A549 (cell line): ENCODE data around the gene MSMP. TPM values are rescaled to one million over a fixed set of nuclear protein-coding genes. Genes with fewer than 3 reads are reported as not detected.

Experiments used
- ATAC-seq, 2 experiments: fragments of 200-7000 bp in 1 of 2; fragments of >200 bp in 1 of 2; cut with Nextera tagmentation in 1 of 2; cut with Tn5 transposase in 1 of 2; 3 replicates each; pipeline versions ENCODE4 v1.8.0 to v1.9.1; 2018 to 2020; ENCODE audit warnings: mild to moderate bottlenecking in 1 of 2, moderate library complexity in 1 of 2
- CTCF ChIA-PET: fragments of 300-600 bp; sonication (Branson Sonifier 250); formaldehyde crosslinking; extraction: SDS; loops from one replicate; lab custom pipeline; 2021; ENCODE audit warnings: antibody characterized with exemption, inconsistent platforms; lab: Yijun Ruan, JAX
- POLR2A ChIA-PET: fragments of 350-600 bp; formaldehyde crosslinking; extraction: SDS; loops from one replicate; lab custom pipeline; 2021; ENCODE audit warnings: antibody characterized with exemption, inconsistent platforms; lab: Yijun Ruan, JAX
- DNase-seq, 2 experiments: peaks; one replicate each; pipeline versions ENCODE4 v3.0.0 to v3.0.0-alpha.2; 2011 to 2016; ENCODE audit warnings: low read depth in 1 of 2, low spot score in 1 of 2
- FAIRE-seq: peaks from 2 replicates; lab custom pipeline; 2011; peaks lifted over from hg19 to GRCh38; lab: Jason Lieb, UNC
- H3K27ac ChIP-seq, 2 experiments: fragments of >200 bp; sonication (Bioruptor Twin); formaldehyde crosslinking; 3 replicates each; pipeline ENCODE4 v1.5.1; 2016 to 2017
- H3K4me1 ChIP-seq: fragments of >200 bp; sonication (Bioruptor Twin); formaldehyde crosslinking; 3 replicates; pipeline ENCODE4 v1.6.1; 2016
- H3K4me2 ChIP-seq: fragments of >200 bp; sonication (Bioruptor Twin); formaldehyde crosslinking; 3 replicates; pipeline ENCODE4 v1.6.1; 2016
- H3K4me3 ChIP-seq: fragments of >200 bp; sonication (Bioruptor Twin); formaldehyde crosslinking; 3 replicates; pipeline ENCODE4 v1.5.1; 2016
- H3K9me3 ChIP-seq: fragments of >200 bp; sonication (Bioruptor Twin); formaldehyde crosslinking; 3 replicates; pipeline ENCODE4 v1.6.1; 2016
- ATOH8 ChIP-seq: fragments of 250-450 bp; sonication (Bioruptor Pico); IDR thresholded peaks from 2 replicates; pipeline ENCODE4 v1.5.0; 2020; ENCODE audit warnings: low read depth, mild to moderate bottlenecking, moderate library complexity
- CEBPB ChIP-seq, 2 experiments: fragments of >200 bp in 1 of 2; sonication (Bioruptor Twin) in 1 of 2; formaldehyde crosslinking in 1 of 2; IDR thresholded peaks; 2 replicates each; pipeline ENCODE4 v1.6.1; 2012 to 2016
- EHMT2 ChIP-seq: fragments of 200-600 bp; sonication (generic); IDR thresholded peaks from 2 replicates; pipeline ENCODE4 v1.6.1; 2016; ENCODE audit warnings: antibody characterized with exemption, low read depth, mild to moderate bottlenecking, moderate library complexity
- EP300 ChIP-seq, 2 experiments: fragments of >200 bp; sonication (Bioruptor Twin); formaldehyde crosslinking; IDR thresholded peaks; 2 replicates in 1 of 2; 3 replicates in 1 of 2; pipeline ENCODE4 v1.6.1; 2016 to 2017
- ESRRA ChIP-seq: fragments of 150-350 bp; IDR thresholded peaks from 2 replicates; pipeline ENCODE4 v1.6.1; 2014; ENCODE audit warnings: mild to moderate bottlenecking, low read length, borderline replicate concordance
- GATA3 ChIP-seq: IDR thresholded peaks from 2 replicates; pipeline ENCODE4 v1.6.1; 2012; ENCODE audit warnings: borderline replicate concordance
- HEYL ChIP-seq: fragments of 250-450 bp; sonication (Bioruptor Pico); IDR thresholded peaks from 2 replicates; pipeline ENCODE4 v1.8.0; 2021; ENCODE audit warnings: mild to moderate bottlenecking, moderate library complexity
- HOXB13 ChIP-seq: fragments of 250-450 bp; sonication (Bioruptor Pico); IDR thresholded peaks from 2 replicates; pipeline ENCODE4 v1.5.0; 2020; ENCODE audit warnings: low read depth, mild to moderate bottlenecking, moderate library complexity
- HOXB5 ChIP-seq: fragments of 250-450 bp; sonication (Bioruptor Pico); IDR thresholded peaks from 2 replicates; pipeline ENCODE4 v1.5.0; 2020; ENCODE audit warnings: mild to moderate bottlenecking, moderate library complexity
- KDM5A ChIP-seq: fragments of 200-600 bp; sonication (generic); IDR thresholded peaks from 2 replicates; pipeline ENCODE4 v1.6.1; 2016; ENCODE audit warnings: antibody characterized with exemption, mild to moderate bottlenecking
- NPAS2 ChIP-seq: fragments of 250-450 bp; sonication (Bioruptor Pico); IDR thresholded peaks from 2 replicates; pipeline ENCODE4 v1.8.0; 2022; ENCODE audit warnings: mild to moderate bottlenecking, moderate library complexity, borderline replicate concordance
- NR3C1 ChIP-seq: fragments of >200 bp; sonication (Bioruptor Twin); formaldehyde crosslinking; IDR thresholded peaks from 3 replicates; pipeline ENCODE4 v1.6.1; 2017
- PHF8 ChIP-seq: fragments of 200-600 bp; sonication (generic); IDR thresholded peaks from 2 replicates; pipeline ENCODE4 v1.6.1; 2016; ENCODE audit warnings: low read depth, mild to moderate bottlenecking, antibody characterized with exemption, moderate library complexity, borderline replicate concordance
- POLR2A ChIP-seq: IDR thresholded peaks from 2 replicates; pipeline ENCODE4 v1.6.1; 2012; ENCODE audit warnings: mild to moderate bottlenecking, low read length
- POLR2AphosphoS2 ChIP-seq: conservative IDR thresholded peaks from 2 replicates; pipeline ENCODE4 v1.6.1; 2012; ENCODE audit warnings: low read length, improper control_type of control experiment, inconsistent platforms
- RARB ChIP-seq: fragments of 250-450 bp; sonication (Bioruptor Pico); IDR thresholded peaks from 2 replicates; pipeline ENCODE4 v1.8.0; 2021; ENCODE audit warnings: mild to moderate bottlenecking, moderate library complexity
- RNF2 ChIP-seq: fragments of 200-600 bp; sonication (generic); IDR thresholded peaks from 2 replicates; pipeline ENCODE4 v1.6.1; 2016; ENCODE audit warnings: low read depth, mild to moderate bottlenecking, antibody characterized with exemption, moderate library complexity, borderline replicate concordance
- TFCP2L1 ChIP-seq: fragments of 250-450 bp; sonication (Bioruptor Pico); IDR thresholded peaks from 2 replicates; pipeline ENCODE4 v1.5.0; 2021; ENCODE audit warnings: mild to moderate bottlenecking
- USF2 ChIP-seq: fragments of 450-650 bp; IDR thresholded peaks from 2 replicates; pipeline ENCODE4 v1.6.1; 2014; ENCODE audit warnings: antibody characterized with exemption
- WGBS: methylation state at CpG from one replicate; pipeline ENCODE4 v1.1.6; 2017; ENCODE audit errors: missing lambda C conversion rate; 5-methylcytosine and 5-hydroxymethylcytosine counted together
- polyA plus RNA-seq, 4 experiments: library from polyadenylated mRNA; depleted of rRNA in 3 of 4; stranded (reverse); fragments of >200 nt; fragmentation: RNase III in 1 of 4; extraction: RNeasy Plus Mini Kit Qiagen cat#74134 plus additional on column Dnase treatment in 1 of 4; gene quantifications; 2 replicates in 3 of 4; 3 replicates in 1 of 4; pipeline ENCODE4 v1.2.3, GENCODE V29; 2011 to 2017
- TF ChIP-seq, protein P1 (sequence below): fragments of >200 bp; sonication (Bioruptor Twin); formaldehyde crosslinking; IDR thresholded peaks from 2 replicates; pipeline ENCODE4 v1.6.1; 2016
- TF ChIP-seq, protein P2 (sequence below): IDR thresholded peaks from 2 replicates; pipeline ENCODE4 v1.6.1; 2012
- TF ChIP-seq, protein P3 (sequence below): IDR thresholded peaks from 2 replicates; pipeline ENCODE4 v1.6.1; 2012; ENCODE audit warnings: low read depth, borderline replicate concordance

Gene MSMP
- polyA plus RNA-seq, 2 of the 4 experiments (the other 2 are of a cell fraction): not detected

GRCh38 chr9:35793461-35793860 is 39.4 kb upstream of the MSMP start:
- Histone ChIP-seq H3K4me1 (peaks cover 27% of the 10 kb centered on the region), H3K9me3 (no peaks in the 10 kb centered on the region)
- no peak for TF ChIP-seq TFCP2L1 (CRISPR knock-in tag)
- TF ChIP-seq USF2: no peak
- TF ChIP-seq POLR2A: no peak
- no peak for TF ChIP-seq HEYL
- no peak for TF ChIP-seq RARB (CRISPR knock-in tag)
- no peak for TF ChIP-seq ATOH8 (CRISPR knock-in tag)
- no peak for TF ChIP-seq POLR2AphosphoS2
- TF ChIP-seq PHF8: no peak
- no peak for TF ChIP-seq GATA3
- TF ChIP-seq, all 56 proteins: peak for 0
- CTCF ChIA-PET: interaction anchor here (0.5 to 2.7 kb wide), 5 partner anchors 19 to 88 kb away, joined by 3 to 26 read pairs (median 5); partner anchors contain the start of genes HINT2 and SPAG8
- POLR2A ChIA-PET: no interaction called here
- FAIRE-seq (no peak), ATAC-seq (no peak), DNase-seq (no peak)
- WGBS: 86% methylated on average over 2 of the region's 2 CpGs
- Histone ChIP-seq H3K27ac (no peak overlapping the region), H3K4me2 (no peak overlapping the region), H3K4me3 (no peak overlapping the region)

DNA sequence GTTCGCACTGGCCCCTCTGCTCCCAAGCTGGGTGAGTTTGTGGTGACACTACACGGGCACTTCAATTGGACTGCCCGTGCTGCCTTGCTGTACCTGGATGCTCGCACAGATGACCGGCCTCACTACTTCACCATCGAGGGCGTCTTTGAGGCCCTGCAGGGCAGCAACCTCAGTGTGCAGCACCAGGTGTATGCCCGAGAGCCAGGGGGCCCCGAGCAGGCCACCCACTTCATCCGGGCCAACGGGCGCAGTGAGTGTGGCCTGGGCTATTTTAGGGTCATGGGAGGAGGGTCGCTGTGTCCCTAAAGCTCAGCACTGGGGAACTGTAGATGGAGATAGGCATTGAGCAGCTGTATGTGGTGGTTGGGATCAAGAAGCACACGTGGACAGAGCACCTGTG is 38.8 kb upstream of the MSMP start:
- 93% methylated on average over 5 of the region's 14 CpGs for WGBS
- TF ChIP-seq, protein P1, sequence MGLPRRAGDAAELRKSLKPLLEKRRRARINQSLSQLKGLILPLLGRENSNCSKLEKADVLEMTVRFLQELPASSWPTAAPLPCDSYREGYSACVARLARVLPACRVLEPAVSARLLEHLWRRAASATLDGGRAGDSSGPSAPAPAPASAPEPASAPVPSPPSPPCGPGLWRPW: no peak
- TF ChIP-seq KDM5A: no peak
- TF ChIP-seq ATOH8 (CRISPR knock-in tag): no peak
- no peak for TF ChIP-seq NR3C1
- TF ChIP-seq RNF2: no peak
- TF ChIP-seq POLR2AphosphoS2: no peak
- TF ChIP-seq CEBPB (IDR thresholded peaks at IDR 0.05): no peak
- no peak for TF ChIP-seq EHMT2
- TF ChIP-seq TFCP2L1 (CRISPR knock-in tag): no peak
- TF ChIP-seq EP300 (IDR thresholded peaks at IDR 0.05): no peak
- DNase-seq: no peak

GRCh38 chr9:35792024-35792813 is 38.1 kb upstream of the MSMP start:
- FAIRE-seq (no peak), DNase-seq (no peak), ATAC-seq (no peak)
- Histone ChIP-seq H3K4me3 (no peak overlapping the region), H3K4me1 (peaks cover 16% of the 10 kb centered on the region), H3K4me2 (no peak overlapping the region), H3K9me3 (no peaks in the 10 kb centered on the region), H3K27ac (no peak overlapping the region)
- POLR2A ChIA-PET: no interaction called here
- CTCF ChIA-PET: interaction anchor here (1.0 to 2.7 kb wide), 6 partner anchors 8 to 119 kb away, joined by 3 to 26 read pairs (median 5); partner anchors contain the start of genes HINT2 and SPAG8
- TF ChIP-seq, protein P2, sequence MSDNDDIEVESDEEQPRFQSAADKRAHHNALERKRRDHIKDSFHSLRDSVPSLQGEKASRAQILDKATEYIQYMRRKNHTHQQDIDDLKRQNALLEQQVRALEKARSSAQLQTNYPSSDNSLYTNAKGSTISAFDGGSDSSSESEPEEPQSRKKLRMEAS: no peak
- TF ChIP-seq HOXB13 (CRISPR knock-in tag): no peak
- TF ChIP-seq NPAS2 (CRISPR knock-in tag): no peak
- TF ChIP-seq POLR2A: no peak
- TF ChIP-seq HOXB5: no peak
- TF ChIP-seq, protein P3, sequence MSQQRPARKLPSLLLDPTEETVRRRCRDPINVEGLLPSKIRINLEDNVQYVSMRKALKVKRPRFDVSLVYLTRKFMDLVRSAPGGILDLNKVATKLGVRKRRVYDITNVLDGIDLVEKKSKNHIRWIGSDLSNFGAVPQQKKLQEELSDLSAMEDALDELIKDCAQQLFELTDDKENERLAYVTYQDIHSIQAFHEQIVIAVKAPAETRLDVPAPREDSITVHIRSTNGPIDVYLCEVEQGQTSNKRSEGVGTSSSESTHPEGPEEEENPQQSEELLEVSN: no peak
- no peak for TF ChIP-seq RNF2
- TF ChIP-seq ESRRA: no peak
- 94% methylated on average over 20 of the region's 34 CpGs for WGBS

More for the DNA sequence above, 38.8 kb upstream of the MSMP start:
- Histone ChIP-seq H3K27ac (no peak overlapping the region), H3K4me1 (peaks cover 21% of the 10 kb centered on the region), H3K4me2 (no peak overlapping the region), H3K4me3 (no peak overlapping the region), H3K9me3 (no peaks in the 10 kb centered on the region)
- CTCF ChIA-PET: interaction anchor here (1.1 to 2.7 kb wide), 5 partner anchors 20 to 118 kb away, joined by 3 to 26 read pairs (median 4); partner anchors contain the start of genes HINT2 and SPAG8
- FAIRE-seq (no peak), ATAC-seq (no peak)
- POLR2A ChIA-PET: no interaction called here
